ENCODE results near the gene FAM229B. TPM values are rescaled to one million over a fixed set of nuclear protein-coding genes. Genes with fewer than 3 reads are reported as not detected.
"Not testable (repeated sequence)": the region's sequence is repeated elsewhere in the genome, so short reads cannot be mapped to it uniquely, and the experiment has no call there.

FAM229B gene
- total RNA-seq, 1 donor from 2014 or later = 6.5 TPM

DNA sequence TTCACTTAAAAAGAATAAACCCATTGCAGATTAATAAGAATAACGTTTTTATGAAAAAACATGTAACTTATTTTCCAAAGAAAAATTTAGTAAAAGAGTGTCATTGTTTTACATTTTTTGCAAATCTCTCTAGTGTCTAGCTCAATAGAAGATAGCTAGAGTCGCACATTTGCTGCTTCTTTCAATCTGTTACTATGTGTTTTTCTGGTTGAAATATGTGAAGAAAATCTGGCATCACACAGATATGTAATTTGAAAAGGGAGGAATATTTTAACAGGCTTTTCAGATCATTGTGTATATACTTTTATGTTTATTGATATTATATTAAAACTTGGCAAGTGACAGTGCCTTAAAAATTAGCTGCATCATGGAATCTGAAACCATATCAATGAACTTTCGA, 24.4 kb upstream of the FAM229B start:
- DNase-seq (ENCODE audit: low read depth in 2 of 2) = no peak

DNA sequence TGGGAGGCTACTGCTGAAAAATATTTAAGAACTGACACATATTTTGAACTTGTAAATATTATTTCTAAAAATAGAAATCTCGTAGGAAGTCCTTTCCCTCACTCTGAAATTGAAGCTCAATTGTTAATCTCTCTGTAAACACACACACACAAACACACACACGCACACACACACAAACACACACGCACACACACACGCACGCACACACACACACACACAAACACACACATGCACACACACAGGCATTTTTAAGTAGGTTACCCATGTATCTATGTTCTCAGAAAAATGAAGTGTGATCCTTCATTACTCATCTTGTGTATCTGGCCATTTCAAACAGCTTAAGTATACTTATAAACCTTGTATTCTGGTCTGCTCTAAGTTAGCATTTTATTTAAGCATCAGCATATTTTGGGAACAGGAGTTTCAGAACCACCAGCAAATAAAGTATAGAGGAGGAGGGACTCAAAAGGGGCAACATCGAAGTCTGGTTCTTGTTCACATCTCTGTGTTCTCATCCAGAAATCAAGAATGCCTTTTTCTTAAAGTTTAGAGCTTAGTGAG, 21.9 kb upstream of the FAM229B start:
- no peak for DNase-seq (ENCODE audit: low read depth in 2 of 2)

DNA sequence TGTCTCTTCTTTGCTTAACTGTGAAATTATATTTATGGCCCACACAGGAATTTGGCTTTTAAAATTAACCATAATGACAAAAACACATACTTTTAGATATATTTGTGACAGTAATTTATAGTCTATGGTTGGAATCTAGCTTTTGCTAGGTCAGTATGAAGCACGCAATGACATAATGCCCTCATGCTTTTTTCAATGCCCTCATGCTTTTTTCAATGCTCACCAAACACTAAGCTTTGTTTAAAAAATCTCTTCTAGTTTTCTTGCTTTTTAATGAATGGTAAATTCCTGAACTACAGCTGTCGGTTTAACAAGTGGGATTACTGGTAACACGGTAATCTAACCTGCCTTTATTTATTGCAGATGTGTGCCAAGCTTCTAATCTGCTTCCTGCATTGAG, 20.8 kb upstream of the FAM229B start:
- DNase-seq (ENCODE audit: low read depth in 2 of 2) = no peak

DNA sequence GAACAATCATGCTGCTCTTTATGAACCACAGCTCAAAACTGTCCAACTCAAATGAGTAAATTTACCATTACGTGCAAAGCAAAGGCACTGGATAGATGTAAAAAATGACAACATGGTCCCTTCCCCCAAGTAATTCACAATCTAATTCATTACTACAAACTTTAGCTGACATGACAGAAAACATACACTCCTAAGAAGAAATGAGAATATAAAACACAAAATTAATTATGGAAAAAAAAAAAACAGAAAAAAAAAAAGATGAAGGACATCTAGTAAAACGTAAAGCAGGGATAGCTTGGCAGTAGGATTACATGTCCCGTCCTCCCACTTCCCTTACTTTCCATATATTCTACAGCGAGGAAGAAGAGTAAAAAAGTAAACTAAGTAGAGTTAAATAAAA, 5.8 kb upstream of the FAM229B start:
- no peak for DNase-seq (ENCODE audit: low read depth in 2 of 2)

DNA sequence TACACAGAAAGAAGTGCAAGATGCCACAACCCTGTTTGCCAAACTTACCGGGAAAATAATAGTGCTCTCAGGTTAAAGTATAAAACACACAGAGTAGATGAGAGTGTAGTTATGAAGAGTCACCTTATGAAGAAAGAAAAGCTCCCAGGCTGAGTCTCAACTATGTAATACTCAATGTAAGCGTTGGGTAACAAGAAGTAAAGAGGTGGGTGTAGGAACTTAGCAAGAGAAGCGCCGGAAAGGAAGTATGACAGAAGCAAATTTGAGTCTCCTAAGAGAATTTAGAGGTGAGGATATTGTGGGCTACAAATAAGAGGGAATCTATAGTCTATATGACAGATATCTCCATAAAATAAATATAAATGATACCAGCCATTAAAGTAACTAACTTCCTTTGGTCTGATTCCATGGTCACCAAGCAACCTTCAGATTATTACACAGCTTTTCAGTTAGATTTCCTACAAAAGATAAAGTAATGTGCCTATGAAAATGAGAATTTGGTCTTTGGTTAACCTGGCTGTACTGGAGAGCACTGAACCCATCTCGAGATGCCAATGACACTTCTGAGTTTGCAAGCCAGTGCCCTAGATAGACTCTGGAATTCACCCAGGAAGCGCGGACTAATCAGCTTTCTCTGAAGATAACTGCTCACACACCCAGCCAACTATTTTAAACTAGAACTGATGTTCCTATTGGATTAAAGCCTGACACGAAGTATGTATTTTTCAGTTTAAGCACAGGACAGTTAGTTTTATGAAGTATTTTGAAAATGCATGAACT, 1.9 kb upstream of the FAM229B start:
- no peak for DNase-seq (ENCODE audit: low read depth in 2 of 2)

DNA sequence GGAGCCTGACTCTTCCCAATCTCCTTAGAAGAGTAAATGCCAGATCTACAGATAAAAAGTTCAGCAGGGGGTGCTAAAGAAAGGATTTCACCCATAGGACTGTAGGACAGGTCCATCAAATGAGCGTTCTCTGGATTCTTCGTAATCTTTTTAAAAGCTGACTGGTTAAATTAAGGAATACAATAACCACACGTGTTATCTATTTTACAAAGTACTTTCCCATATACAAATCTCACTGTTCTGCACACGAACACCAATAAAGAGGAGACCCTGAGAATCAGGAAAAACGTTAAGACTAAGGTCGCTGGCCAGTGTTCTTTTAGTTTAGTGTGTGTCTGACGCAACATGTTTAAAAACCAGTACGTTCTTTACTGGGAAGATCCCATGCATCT, 651 bp upstream of the FAM229B start:
- peak; percentile 46 to 60 for DNase-seq (ENCODE audit: low read depth in 2 of 2)

DNA sequence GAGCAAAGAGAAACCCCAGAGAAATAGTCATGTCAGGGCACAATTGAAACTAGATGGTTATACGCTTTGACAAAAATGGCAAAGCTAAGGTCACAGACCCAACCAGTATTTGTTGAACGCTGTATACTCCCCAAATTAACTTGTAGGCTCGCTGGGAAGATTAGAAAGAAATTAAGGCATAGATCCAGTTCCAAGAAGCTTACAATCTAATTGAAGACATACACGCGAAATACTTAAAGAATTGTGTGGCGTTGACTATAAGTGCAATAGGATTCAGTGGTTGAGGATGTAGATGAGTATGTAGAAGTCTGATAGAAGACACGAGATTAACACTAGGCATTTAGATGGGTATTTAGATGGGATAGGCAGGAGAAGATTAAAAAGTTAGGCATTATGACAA, 525 bp downstream of the FAM229B start:
- DNase-seq (ENCODE audit: low read depth in 2 of 2) = no peak

DNA sequence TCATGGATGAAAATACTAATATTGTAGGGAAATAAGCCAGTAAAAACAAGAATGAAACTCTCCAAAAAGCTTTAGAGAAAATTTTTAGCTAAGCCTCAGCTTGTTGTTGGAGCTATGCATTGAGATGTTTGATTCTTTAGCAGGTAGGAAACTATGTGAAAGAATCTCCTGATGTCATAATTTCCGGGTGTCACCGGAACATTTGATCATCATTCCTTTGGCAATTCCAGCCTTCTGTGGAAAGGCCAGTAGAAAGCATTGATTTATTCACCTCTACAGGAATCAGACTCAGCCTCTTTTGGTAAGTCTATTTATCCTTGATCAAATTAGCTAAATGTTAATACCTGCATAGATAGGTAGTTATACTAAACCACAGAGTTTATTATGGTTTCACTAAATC, 9.5 kb downstream of the FAM229B start:
- peak in 1 of 2 donors; percentile 76 for DNase-seq (ENCODE audit: low read depth in 2 of 2)

DNA sequence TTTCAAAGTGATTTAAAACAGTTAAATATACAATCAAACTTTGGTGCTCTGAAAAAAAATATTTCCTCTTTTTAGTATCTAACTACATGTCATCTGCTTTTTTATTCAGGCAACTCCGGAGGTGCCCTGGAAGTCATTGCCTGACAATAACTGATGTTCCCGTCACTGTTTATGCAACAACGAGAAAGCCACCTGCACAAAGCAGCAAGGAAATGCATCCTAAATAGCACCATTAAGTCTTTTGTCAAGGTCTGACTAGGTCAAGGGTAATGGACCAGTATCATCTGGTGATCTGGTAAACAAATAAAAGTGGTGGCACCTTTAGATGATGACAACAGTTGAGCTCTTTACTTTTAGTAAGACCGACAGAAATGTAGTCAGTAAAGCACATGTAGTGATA, 13.2 kb downstream of the FAM229B start:
- peak in 1 of 2 donors; percentile 29 for DNase-seq (ENCODE audit: low read depth in 2 of 2)

DNA sequence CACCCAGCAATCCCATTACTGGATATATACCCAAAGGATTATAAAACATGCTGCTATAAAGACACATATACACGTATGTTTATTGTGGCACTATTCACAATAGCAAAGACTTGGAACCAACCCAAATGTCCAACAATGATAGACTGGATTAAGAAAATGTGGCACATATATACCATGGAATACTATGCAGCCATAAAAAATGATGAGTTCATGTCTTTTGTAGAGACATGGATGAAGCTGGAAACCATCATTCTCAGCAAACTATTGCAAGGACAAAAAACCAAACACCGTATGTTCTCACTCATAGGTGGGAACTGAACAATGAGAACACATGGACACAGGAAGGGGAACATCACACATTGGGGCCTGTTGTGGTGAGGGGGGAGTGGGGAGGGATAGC, 18.6 kb downstream of the FAM229B start:
- DNase-seq (ENCODE audit: low read depth in 2 of 2) = not testable (repeated sequence)

DNA sequence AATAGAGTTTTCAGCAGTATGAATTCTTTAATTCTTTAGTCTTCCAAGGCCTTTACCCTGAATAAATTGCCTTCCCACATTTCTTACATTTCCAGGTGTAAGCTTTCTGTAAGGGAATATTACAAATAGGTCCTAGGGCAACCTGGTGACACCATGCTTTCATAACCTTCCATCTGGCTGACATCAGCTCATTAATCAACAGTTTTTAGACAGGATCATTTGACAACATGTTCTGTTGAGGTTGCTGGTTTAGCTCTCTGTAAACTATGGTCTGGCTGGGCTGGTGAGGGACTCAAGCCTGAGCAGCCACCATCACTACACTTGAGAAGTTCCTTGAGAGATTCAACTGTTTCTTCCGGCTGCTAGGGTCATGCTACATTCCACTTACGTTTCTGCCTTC, 19.2 kb downstream of the FAM229B start:
- DNase-seq (ENCODE audit: low read depth in 2 of 2) = no peak

DNA sequence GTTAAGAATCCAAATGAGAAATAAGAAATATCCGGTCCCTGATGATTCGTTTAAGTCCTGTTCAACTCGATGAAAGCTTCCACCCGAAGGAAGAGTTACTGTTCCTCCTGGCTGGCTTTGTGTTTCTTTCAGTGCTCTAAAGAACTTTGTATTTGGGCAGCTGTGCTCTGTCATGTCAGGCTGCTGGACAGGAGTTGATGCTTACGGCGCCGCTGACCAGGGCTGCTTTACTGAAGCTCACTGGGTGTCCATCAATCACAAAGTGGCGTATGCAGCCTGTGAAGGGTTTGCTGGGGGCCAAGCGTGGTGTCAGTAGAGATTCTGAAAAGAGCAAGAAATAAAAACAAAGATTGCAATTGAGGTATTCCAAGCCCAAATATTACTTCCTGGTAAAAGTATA, 21.9 kb downstream of the FAM229B start:
- no peak for DNase-seq (ENCODE audit: low read depth in 2 of 2)

DNA sequence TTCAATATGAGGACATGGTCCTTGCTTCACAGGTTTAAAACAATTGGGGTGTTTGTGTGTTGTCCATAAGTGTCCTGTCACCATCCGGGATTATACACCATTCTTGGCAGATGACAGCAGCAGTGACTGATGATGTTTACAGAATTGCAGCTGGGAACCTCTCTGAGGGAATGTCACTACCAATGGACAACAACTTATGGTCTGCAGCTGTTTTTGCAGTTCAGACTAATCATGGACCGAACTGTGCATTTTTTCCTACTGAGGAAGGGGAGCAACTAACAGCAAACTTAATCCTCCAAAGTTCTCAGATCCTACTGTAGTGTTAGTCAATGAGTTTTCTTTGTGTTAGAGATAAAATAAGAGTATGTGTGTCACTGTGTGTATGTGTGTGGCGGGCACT, 26.0 kb downstream of the FAM229B start:
- DNase-seq (ENCODE audit: low read depth in 2 of 2) = peak in 1 of 2 donors; percentile 21

DNA sequence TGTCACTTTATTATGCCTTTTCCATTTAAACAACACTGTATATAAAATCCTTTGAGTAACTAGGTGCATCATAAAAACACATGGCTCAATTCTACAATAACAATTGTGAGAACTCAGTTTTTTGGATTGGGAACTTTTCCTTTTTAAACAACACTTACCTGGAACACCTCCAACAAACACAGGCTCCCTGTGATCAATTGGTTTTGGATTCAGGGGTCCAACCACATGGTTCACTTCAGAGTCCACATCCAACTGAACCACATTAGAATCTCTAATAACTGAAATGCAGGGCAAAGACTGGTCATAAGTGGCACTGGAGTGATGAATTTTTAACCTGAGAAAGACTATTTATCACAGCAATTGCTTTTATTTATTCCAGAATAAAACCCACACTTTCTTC, 26.5 kb downstream of the FAM229B start:
- peak in 1 of 2 donors; percentile 52 for DNase-seq (ENCODE audit: low read depth in 2 of 2)

DNA sequence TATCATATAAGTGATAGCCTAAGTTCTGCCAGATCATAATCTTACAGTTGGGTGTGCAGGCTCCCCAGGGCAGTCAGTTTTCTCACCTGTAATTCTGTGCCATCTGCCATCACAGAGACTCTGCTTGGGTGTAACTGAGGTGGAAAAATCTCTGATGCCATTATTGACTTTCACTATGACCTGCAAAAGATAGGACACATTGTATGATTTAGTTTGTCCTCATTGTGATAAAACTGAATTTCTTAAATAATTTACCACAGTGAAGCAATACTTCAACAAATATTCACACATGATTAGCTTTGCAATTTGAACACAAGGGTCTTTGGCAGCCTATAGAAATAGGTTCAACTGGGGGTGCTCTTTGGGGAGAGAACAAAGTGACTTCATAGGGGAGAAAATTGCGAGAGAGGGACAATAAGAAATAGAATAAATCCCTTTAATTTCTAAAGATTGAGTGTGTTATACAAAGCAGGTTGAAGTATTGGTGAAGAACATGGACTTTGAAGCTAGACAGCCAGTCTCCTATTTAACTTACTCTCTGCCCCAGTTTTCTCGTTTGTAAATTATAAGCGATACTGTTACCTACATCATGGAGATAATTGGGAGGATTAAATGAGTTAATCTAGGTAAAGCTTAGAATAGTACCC, 27.3 kb downstream of the FAM229B start:
- DNase-seq (ENCODE audit: low read depth in 2 of 2) = no peak

DNA sequence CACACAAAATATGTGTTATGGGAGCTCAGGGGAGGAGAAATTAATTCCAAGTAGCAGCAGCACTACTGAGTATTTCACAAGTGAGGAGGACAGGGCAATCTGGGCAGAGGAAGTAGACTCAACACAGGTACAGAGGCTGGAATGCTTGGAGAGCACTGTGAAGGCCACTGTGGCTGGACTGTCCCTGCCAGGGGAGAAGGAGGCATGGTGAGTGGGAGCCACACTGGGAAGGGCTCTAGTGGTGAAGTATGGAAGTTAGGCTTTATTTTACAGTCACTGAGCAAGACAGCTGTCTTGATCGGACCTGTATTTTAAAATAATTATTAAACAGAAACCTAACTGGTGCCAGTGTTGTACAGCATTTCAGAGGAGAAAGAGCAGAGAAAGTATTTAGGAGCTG, 28.8 kb downstream of the FAM229B start:
- no peak for DNase-seq (ENCODE audit: low read depth in 2 of 2)

DNA sequence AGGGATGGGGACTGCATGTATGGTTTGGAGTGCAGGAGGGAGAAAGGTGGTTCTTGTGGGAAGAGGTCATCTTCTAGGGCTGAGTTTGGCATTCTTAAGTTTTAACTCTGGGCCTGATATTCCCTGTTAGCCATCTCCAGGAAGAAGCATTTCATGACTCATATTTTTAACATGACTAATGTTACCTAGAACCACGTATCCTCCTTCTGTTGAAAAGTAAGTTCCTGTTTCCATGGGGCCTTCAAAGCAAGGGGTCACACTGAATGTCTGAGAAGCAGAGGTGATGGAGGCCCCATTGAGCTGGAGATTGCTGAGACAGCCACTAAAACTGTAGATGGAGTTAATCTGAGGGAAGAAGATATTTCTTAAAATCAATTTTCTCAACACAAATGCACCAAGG, 30.2 kb downstream of the FAM229B start:
- peak; percentile 20 to 84 for DNase-seq (ENCODE audit: low read depth in 2 of 2)

DNA sequence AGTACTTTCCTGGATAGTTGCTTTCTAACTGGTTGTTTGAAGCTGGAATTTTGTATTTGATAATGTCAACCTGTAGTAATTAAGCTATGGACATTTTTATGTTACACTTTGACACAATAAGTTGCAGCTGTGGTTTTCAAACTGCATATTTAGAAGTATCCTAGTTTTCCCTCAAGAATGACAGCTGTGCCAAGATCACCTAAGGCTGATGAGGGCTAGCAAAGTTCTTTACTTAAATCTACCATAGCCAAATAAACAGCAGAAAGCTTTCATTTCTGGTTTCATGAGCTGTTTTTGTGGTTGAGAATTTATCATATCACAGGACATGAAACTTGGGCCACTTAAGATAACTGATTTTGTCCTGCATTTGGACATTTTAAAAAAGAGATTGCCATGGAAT, 30.6 kb downstream of the FAM229B start:
- no peak for DNase-seq (ENCODE audit: low read depth in 2 of 2)

DNA sequence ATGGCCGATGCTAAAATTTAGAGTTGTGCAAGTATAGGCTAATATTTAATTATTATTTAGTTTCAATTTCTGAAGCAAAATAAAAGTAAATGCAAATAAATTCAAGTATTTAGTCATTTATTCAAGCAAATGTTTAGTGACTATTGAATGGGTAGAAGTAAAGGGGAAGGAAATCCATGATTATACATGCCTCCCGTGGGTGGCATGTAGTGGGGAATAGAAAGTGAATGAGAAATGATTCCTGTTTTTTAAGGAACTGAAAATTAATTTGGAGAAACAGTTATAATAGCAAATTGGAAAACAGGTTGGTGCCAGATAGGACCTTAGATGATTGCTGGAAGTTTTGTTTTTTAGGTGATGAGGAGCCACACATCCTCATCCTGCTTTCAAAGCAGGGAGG, 35.4 kb downstream of the FAM229B start:
- no peak for DNase-seq (ENCODE audit: low read depth in 2 of 2)

DNA sequence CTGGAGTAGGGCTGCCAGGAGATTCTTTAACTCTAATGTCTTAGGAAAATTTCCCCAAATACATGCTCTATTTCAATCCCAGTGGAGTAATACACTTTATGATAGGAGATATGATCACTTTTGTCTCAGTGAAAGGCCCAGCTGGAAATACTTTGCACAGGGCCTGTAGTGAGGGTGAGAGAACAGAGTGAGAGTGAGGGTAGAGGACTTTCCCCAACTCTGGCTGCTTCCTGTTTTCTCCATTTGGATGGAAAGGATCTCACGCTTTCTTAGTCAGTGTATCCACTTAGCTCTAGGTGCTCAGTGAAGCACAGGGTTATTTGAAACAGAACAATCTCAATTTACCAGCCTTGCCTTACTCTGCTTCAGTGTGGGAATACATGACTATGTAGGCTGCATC, 36.6 kb downstream of the FAM229B start:
- DNase-seq (ENCODE audit: low read depth in 2 of 2) = no peak

DNA sequence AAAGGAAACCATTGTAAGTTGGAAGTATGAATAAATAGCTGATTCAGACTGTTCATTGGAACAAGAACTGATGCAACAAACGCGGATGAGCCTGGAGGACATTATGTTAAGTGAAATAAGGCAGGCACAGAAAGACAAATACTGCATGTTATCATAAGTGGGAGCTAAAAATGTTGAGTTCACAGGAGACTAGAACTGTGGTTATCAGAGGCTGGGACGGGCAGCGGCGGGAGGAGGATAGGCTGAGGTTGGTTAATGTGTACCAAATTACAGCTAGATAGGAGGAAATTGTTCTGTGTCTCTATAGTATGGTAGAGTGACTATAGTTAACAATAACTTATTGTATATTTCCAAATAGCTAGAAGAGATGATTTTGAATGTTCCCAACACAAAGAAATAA, 40.8 kb downstream of the FAM229B start:
- DNase-seq (ENCODE audit: low read depth in 2 of 2) = no peak

DNA sequence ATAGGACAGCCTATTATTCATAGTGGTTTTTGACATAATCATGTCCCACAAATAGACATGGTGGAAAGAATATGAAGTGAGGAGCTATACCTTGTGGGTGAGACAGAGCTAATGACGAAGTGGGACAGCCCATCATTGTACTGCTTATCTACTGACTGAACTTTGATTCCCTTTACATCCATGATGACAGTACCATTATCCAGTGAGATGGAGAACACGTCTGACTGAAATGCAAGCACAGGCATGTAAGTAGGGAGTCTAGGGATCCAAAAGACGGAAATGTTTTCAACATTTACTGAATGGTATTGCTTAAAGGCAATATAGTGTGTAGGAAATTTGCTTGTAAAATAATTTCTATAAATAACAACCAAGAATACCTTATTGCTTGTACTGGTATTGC, 43.5 kb downstream of the FAM229B start:
- DNase-seq (ENCODE audit: low read depth in 2 of 2) = no peak

DNA sequence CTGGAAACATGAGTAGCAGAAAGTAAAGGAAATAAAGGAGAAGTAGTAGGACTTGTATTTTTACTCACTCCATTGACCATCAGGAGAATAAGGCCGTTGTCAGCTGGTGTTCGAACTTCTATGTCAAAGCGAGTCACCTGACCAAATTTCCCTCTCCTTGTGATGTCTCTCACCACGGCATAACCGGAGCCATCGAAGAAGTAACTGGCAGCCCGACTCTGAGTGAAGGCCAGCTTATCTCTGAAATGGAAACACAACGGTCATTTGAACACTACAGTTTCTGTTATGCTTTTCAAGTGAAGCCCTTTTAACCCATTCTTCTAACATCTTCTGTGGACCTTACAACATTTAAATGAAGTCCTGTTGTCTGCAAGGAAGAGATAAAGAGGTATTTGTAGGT, 51.7 kb downstream of the FAM229B start:
- no peak for DNase-seq (ENCODE audit: low read depth in 2 of 2)
